GM12872 (cell line): Measurements from ENCODE around the gene BGLAP.

ENCODE experiments used
- TF ChIP-seq, protein P1 (sequence below): IDR thresholded peaks from 3 replicates; pipeline ENCODE4 v1.5.1; 2011; ENCODE audit warnings: low read depth, mild to moderate bottlenecking, low read length, moderate library complexity; ENCODE audit not compliant: insufficient read depth

The BGLAP gene

DNA sequence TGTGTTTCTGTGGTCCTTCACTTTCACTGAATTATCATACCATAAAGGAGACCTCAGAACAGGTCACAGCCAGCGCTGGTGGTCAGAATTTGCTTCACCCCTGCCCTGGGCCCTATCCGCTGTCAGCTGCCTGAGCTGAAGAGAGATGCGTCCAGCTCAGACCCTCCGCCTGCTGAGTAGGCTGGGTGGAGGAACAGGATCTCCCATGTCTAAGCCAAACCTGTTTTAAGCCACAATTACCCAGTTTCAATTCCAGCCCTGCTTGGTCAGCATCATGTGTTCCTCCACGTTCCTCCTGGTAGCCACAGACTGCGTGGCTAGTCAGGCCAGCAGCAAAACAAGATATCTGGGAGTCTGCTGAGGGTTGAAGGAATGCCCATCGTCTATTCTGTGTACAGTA lies 13.5 kb upstream of the BGLAP start:
- TF ChIP-seq, protein P1, sequence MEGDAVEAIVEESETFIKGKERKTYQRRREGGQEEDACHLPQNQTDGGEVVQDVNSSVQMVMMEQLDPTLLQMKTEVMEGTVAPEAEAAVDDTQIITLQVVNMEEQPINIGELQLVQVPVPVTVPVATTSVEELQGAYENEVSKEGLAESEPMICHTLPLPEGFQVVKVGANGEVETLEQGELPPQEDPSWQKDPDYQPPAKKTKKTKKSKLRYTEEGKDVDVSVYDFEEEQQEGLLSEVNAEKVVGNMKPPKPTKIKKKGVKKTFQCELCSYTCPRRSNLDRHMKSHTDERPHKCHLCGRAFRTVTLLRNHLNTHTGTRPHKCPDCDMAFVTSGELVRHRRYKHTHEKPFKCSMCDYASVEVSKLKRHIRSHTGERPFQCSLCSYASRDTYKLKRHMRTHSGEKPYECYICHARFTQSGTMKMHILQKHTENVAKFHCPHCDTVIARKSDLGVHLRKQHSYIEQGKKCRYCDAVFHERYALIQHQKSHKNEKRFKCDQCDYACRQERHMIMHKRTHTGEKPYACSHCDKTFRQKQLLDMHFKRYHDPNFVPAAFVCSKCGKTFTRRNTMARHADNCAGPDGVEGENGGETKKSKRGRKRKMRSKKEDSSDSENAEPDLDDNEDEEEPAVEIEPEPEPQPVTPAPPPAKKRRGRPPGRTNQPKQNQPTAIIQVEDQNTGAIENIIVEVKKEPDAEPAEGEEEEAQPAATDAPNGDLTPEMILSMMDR = no peak

DNA sequence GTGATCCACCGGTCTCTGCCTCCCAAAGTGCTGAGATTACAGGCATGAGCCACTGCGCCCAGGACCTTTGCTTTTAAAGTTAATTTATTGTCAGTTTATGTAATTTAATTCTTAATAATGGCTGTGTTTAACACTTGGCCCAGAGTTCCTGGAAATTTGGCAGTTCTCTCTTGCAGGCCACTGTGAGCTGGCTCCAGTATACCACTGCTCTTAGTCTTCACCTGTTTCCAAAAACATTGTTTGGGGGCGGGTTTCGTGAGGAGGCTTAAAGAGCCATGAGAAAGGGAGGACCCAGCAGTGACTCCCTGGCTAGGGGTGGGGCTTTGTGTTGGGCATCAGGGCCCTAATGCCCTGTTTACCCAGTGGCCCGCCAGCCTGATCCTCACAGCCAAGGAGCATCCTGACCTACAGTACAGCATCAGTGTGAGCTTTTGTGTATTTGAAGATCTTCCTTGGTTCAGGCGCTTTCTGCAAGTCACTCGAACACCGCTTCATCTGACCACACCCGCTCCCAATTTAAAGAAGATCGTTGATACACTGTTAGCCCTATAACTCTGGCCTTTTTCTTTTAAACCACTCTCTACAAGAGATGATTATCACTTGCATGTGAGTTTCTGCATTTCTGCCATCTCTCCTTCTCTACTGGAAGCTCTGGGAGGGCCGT lies 12.0 kb upstream of the BGLAP start:
- TF ChIP-seq, protein P1 = no peak

DNA sequence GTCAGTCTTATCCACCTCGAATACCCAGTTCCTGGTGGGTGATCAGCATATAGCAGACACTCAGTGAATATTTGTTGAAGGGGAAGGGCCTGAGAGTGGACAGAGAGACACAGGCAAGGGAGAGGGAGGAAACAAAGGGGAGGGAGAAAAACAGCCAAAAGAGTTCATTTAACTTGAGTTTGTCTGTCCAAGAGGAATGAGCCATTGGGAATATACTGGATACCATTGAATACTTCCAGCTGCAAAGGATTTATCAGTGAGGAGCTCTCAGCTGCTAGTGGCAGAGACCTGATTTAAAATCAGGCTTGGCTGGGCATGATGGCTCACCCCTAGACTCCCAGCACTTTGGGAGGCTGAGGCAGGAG lies 11.5 kb upstream of the BGLAP start:
- TF ChIP-seq, protein P1 = no peak

DNA sequence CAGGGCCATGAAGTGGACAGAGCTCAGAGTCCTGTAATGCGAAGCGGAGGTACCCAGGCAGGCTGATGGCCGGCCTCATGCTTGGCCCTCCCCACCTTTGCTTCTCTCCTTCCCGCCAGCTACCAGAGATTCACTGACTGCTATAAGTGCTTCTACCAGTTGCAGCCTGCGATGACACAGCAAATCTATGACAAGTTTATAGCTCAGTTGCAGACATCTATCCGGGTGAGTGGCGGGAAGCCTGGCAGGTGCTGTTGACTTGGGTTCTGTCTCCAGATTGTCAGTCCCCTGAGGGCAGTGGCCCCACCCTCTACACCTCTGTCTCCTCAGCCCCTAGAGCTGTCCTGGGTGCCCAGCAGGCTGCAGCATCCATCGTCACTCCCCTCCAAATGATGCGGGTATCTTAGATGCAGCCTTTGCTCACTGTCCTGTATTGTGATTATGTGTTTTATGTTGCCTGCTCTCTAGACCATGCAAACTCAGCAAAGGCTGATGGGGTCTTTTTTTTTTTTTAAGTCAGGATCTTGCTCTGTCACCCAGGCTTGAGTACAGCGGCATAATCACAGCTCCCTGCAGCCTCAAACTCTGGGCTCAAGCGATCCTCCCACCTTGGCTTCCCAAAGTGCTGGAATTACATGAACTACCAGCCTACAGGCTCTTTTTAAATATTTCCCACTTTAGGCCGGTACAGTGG lies 9.6 kb upstream of the BGLAP start:
- TF ChIP-seq, protein P1 = no peak

DNA sequence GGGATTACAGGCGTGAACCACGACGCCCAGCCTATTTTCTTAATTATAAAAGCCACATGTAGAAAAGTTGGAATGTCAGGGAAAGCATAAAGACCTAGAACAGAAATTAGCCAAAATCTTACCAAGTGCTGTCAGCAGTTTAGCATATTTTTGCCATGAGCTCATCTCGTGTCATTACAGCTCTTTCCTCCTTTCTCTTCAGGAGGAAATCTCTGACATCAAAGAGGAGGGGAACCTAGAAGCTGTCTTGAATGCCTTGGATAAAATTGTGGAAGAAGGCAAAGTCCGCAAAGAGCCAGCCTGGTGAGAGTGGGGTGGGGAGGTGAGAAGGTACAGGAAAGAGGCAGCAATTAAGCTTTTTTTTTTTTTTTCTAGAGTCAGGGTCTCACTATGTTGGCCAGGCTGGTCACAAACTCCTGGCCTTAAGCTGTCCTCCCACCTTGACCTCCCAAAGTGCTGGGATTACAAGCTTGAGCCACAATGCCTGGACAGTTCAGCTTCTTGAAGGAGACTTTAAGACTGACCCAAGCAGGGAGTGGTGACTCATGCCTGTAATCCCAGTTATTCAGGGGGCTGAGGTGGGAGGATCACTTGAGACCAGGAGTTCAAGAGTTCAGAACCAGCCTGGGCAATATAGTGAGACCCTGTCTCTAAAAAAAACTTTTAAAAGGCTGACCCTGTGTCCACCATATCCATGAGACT lies 8.4 kb upstream of the BGLAP start:
- TF ChIP-seq, protein P1 = no peak

DNA sequence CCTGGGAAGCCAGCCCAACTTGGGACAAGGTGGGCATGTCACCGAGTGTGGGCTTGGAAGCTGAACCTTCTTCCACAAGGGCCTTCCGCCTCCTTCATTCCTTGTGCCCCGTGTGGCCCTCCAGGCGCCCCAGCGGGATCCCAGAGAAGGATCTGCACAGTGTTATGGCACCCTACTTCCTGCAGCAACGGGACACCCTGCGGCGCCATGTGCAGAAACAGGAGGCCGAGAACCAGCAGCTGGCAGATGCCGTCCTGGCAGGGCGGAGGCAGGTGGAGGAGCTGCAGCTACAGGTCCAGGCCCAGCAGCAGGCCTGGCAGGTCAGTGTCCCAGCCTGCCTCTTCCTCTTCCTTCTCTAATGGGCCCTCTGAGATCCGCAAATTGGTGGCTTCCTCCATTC lies 5.8 kb upstream of the BGLAP start:
- TF ChIP-seq, protein P1 = no peak

DNA sequence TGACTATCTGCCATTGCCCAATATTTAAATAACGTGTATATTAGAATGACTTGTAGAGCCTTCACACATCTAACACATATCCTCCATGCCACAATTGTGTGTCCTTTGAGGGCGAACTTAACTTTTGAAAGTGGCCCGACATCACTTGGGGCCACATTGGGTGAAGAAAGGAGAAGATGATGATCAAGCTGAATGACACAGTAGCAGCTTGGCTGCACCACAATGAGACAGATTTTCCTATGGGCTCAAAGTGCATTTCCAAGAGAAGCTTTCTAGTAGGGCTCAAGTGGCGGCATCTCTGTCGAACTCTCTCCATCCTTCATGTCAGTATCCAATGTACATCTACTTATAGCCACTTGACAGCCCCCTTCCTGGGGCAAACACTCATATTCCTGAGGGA lies 3.7 kb upstream of the BGLAP start:
- TF ChIP-seq, protein P1 = no peak
